ENCODE data around the gene MTERF1. TPM values are rescaled to one million over a fixed set of nuclear protein-coding genes. Genes with fewer than 3 reads are reported as not detected.
"Not testable (repeated sequence)": the region's sequence is repeated elsewhere in the genome, so short reads cannot be mapped to it uniquely, and the experiment has no call there.

MTERF1 gene
- total and polyA plus RNA-seq, 2 experiments from 2014 or later = 7.1 to 9.2 TPM

DNA sequence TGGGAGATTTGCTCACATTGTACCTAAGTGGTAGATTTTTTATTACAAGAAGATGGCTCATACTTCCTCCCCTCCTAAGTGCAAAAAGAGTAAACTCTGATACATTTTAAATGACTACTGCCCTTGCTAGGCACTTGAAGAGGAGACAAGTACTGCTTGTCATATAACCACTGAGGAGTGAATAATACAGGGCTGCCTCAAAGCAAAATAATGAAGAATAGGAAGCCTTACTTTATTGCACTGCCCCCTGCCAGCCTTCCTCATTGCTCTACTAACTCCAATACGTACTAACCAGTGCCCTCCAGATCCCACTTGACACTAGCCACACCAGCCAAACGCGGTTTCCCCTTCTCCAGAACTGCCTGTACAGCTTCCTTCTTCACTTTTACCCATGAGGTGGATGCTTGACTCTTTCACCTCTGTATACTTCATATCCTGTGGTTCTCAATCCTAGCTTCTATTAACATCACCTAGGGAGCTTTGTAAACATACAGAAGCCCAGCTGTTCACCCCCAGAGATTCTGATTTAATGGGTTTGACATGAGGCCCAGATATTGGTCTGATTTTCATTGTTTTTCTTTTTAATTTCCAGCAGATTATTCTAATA is 11.7 kb upstream of the MTERF1 start:
- Histone ChIP-seq H3K27me3 (replicated peaks; ENCODE audit: insufficient read depth) (no peaks in the 10 kb centered on the region), H4K20me1 (ENCODE audit: insufficient read depth) (no peaks in the 10 kb centered on the region), H3K27ac (no peak overlapping the region), H3K4me3 (no peak overlapping the region), H3K79me2 (ENCODE audit: insufficient read depth) (no peaks in the 10 kb centered on the region), H3K4me2 (ENCODE audit: unreplicated experiment) (no peak overlapping the region), H2AFZ (peak overlapping the region; percentile 73), H3K4me1 (ENCODE audit: insufficient read depth) (peaks cover 10% of the 10 kb centered on the region; the same call in 1 of the 2 replicates), H3K36me3 (ENCODE audit: low read depth) (no peaks in the 10 kb centered on the region), H3K9me3 (ENCODE audit: low read depth) (no peaks in the 10 kb centered on the region), H3K9me2 (ENCODE audit: insufficient read depth) (no peaks in the 10 kb centered on the region), H3K9ac (no peak overlapping the region), H3F3A (ENCODE audit: insufficient read depth) (peaks cover 12% of the 10 kb centered on the region)
- 38 to 44% methylated on average over 3 of the region's 3 CpGs for WGBS, 2 experiments (ENCODE audit: low coverage in 1 of 2, low lambda C conversion rate in 2 of 2, missing lambda C conversion rate in 2 of 2)
- no peak for DNase-seq
- in situ Hi-C loops (cut with MboI) = no loop called here
- TF ChIP-seq EZH2phosphoT487 (IDR thresholded peaks at IDR 0.05; ENCODE audit: insufficient read depth, low read depth) (no peak), EZH2 (IDR thresholded peaks at IDR 0.05; ENCODE audit: insufficient read depth, poor library complexity, severe bottlenecking) (no peak)

GRCh38 chr7:91888271-91889175 is 8.0 kb upstream of the MTERF1 start:
- H3K9me2 ChIP-seq (ENCODE audit: insufficient read depth); H3K9me3 ChIP-seq (ENCODE audit: low read depth); H3K9ac ChIP-seq; H3K79me2 ChIP-seq (ENCODE audit: insufficient read depth); H3K36me3 ChIP-seq (ENCODE audit: low read depth); H3K4me2 ChIP-seq (ENCODE audit: unreplicated experiment); H3K4me1 ChIP-seq (ENCODE audit: insufficient read depth); H3K4me3 ChIP-seq; H3K27me3 ChIP-seq (replicated peaks; ENCODE audit: insufficient read depth); DNase-seq; in situ Hi-C loops (cut with MboI); H2AFZ ChIP-seq; H4K20me1 ChIP-seq (ENCODE audit: insufficient read depth); H3K27ac ChIP-seq: not testable (repeated sequence)
- peaks cover 12% of the 10 kb centered on the region for H3F3A ChIP-seq (ENCODE audit: insufficient read depth)
- 93 to 95% methylated on average over 11 to 51 of the region's 60 CpGs for WGBS, 2 experiments (ENCODE audit: low coverage in 1 of 2, low lambda C conversion rate in 2 of 2, missing lambda C conversion rate in 2 of 2)

GRCh38 chr7:91887336-91888213 is 7.1 kb upstream of the MTERF1 start:
- H3K4me2 ChIP-seq (ENCODE audit: unreplicated experiment); H3K27me3 ChIP-seq (replicated peaks; ENCODE audit: insufficient read depth); H3K9ac ChIP-seq; DNase-seq; in situ Hi-C loops (cut with MboI); H3K79me2 ChIP-seq (ENCODE audit: insufficient read depth); H3K4me3 ChIP-seq; H2AFZ ChIP-seq; H3K4me1 ChIP-seq (ENCODE audit: insufficient read depth); H3K9me2 ChIP-seq (ENCODE audit: insufficient read depth); H3K27ac ChIP-seq; H3K36me3 ChIP-seq (ENCODE audit: low read depth); H3K9me3 ChIP-seq (ENCODE audit: low read depth); H3F3A ChIP-seq (ENCODE audit: insufficient read depth); H4K20me1 ChIP-seq (ENCODE audit: insufficient read depth): not testable (repeated sequence)
- 93 to 98% methylated on average over 8 to 49 of the region's 54 CpGs for WGBS, 2 experiments (ENCODE audit: low coverage in 1 of 2, low lambda C conversion rate in 2 of 2, missing lambda C conversion rate in 2 of 2)

GRCh38 chr7:91883676-91884362 is 3.3 kb upstream of the MTERF1 start:
- no peaks in the 10 kb centered on the region for H3K9me2 ChIP-seq (ENCODE audit: insufficient read depth)
- peaks cover 10% of the 10 kb centered on the region for H3K4me1 ChIP-seq (ENCODE audit: insufficient read depth)
- H3K36me3 ChIP-seq (ENCODE audit: low read depth) = no peaks in the 10 kb centered on the region
- TF ChIP-seq EZH2 (IDR thresholded peaks at IDR 0.05; ENCODE audit: insufficient read depth, poor library complexity, severe bottlenecking) (no peak), EZH2phosphoT487 (IDR thresholded peaks at IDR 0.05; ENCODE audit: insufficient read depth, low read depth) (no peak)
- no peaks in the 10 kb centered on the region for H3K9me3 ChIP-seq (ENCODE audit: low read depth)
- no peaks in the 10 kb centered on the region for H3K27me3 ChIP-seq (replicated peaks; ENCODE audit: insufficient read depth)
- H3F3A ChIP-seq (ENCODE audit: insufficient read depth) = no peaks in the 10 kb centered on the region
- H3K9ac ChIP-seq = no peak overlapping the region
- H2AFZ ChIP-seq = no peak overlapping the region
- peaks cover 17% of the 10 kb centered on the region for H3K79me2 ChIP-seq (ENCODE audit: insufficient read depth)
- H3K27ac ChIP-seq = no peak overlapping the region
- H4K20me1 ChIP-seq (ENCODE audit: insufficient read depth) = no peaks in the 10 kb centered on the region
- WGBS, 2 experiments (ENCODE audit: low coverage in 1 of 2, low lambda C conversion rate in 2 of 2, missing lambda C conversion rate in 2 of 2) = 92 to 100% methylated on average over 1 of the region's 1 CpG
- no peak overlapping the region for H3K4me2 ChIP-seq (ENCODE audit: unreplicated experiment)
- H3K4me3 ChIP-seq = no peak overlapping the region
- no peak for DNase-seq
- in situ Hi-C loops (cut with MboI) = no loop called here

All from GM23248 (cell line).